HG03342 (cell line): ENCODE measurements around the gene FBXO44.

ENCODE experiments used
- ATAC-seq: cut with Tn5 transposase; IDR thresholded peaks from one replicate; pipeline ENCODE4 v1.9.1; 2021; ENCODE audit warnings: mild to moderate bottlenecking, moderate library complexity; ENCODE audit not compliant: unreplicated experiment

The FBXO44 gene

GRCh38 chr1:11684070-11684469 lies 29.4 kb downstream of the FBXO44 start:
- no peak for ATAC-seq

GRCh38 chr1:11685210-11685752 lies 30.6 kb downstream of the FBXO44 start:
- ATAC-seq, result no peak

GRCh38 chr1:11688506-11688905 lies 33.8 kb downstream of the FBXO44 start:
- no peak for ATAC-seq

GRCh38 chr1:11690397-11691301 lies 36.0 kb downstream of the FBXO44 start:
- no peak for ATAC-seq

GRCh38 chr1:11691302-11691914 lies 36.7 kb downstream of the FBXO44 start, which contains the start of gene DRAXIN:
Gene DRAXIN, plus strand, starts transcription at chr1:11691710. Its CDS starts 14,549 bp downstream, at chr1:11706259.
- ATAC-seq, result no peak

- ATAC-seq, result no peak
Measured at GRCh38 chr1:11691928-11692711, 37.4 kb downstream of the FBXO44 start.

GRCh38 chr1:11693024-11693590 lies 38.4 kb downstream of the FBXO44 start:
- no peak for ATAC-seq

- ATAC-seq, result no peak
Measured at GRCh38 chr1:11693917-11694316, 39.2 kb downstream of the FBXO44 start.

GRCh38 chr1:11695861-11696260 lies 41.2 kb downstream of the FBXO44 start:
- no peak for ATAC-seq

- no peak for ATAC-seq
Measured at GRCh38 chr1:11697188-11697892, 42.7 kb downstream of the FBXO44 start.

GRCh38 chr1:11697893-11698210 lies 43.2 kb downstream of the FBXO44 start:
- ATAC-seq, result no peak

GRCh38 chr1:11700601-11701467 lies 46.2 kb downstream of the FBXO44 start:
- ATAC-seq, result no peak

GRCh38 chr1:11701551-11701961 lies 46.9 kb downstream of the FBXO44 start:
- ATAC-seq, result no peak

GRCh38 chr1:11701981-11702803 lies 47.5 kb downstream of the FBXO44 start:
- no peak for ATAC-seq

GRCh38 chr1:11703357-11704193 lies 48.9 kb downstream of the FBXO44 start:
- ATAC-seq, result no peak

- no peak for ATAC-seq
Measured at GRCh38 chr1:11704194-11704529, 49.5 kb downstream of the FBXO44 start.

- ATAC-seq, result no peak
Measured at GRCh38 chr1:11704691-11705475, 50.2 kb downstream of the FBXO44 start.
